GM23338 (cell line): ENCODE measurements around the gene FAM110A. TPM values are rescaled to one million over a fixed set of nuclear protein-coding genes. Genes with fewer than 3 reads are reported as not detected.

Experiments
- ATAC-seq: fragments of 200-7000 bp; cut with Tn5 transposase; 3 replicates; pipeline ENCODE4 v1.9.1; 2020
- DNase-seq: peaks from one replicate; pipeline ENCODE4 v3.0.0-alpha.2; 2015; ENCODE audit warnings: low spot score
- H2AFZ ChIP-seq: fragments of 200-600 bp; sonication (generic); 2 replicates; pipeline ENCODE4 v1.8.0; 2016; ENCODE audit warnings: antibody characterized with exemption, mild to moderate bottlenecking, moderate library complexity
- H3F3A ChIP-seq: fragments of 200-600 bp; sonication (generic); replicated peaks from 2 replicates; pipeline ENCODE4 v1.8.0; 2017; ENCODE audit warnings: antibody characterized with exemption, mixed run types, low read depth
- H3K27ac ChIP-seq: fragments of 200-600 bp; sonication (generic); 2 replicates; pipeline ENCODE4 v1.6.1; 2016; ENCODE audit warnings: low read depth
- H3K27me3 ChIP-seq: fragments of 200-600 bp; sonication (generic); 2 replicates; pipeline ENCODE4 v1.8.0; 2016; ENCODE audit warnings: mild to moderate bottlenecking, mixed run types, moderate library complexity; ENCODE audit not compliant: insufficient read depth
- H3K36me3 ChIP-seq: fragments of 200-600 bp; sonication (generic); 2 replicates; pipeline ENCODE4 v1.8.0; 2016; ENCODE audit warnings: mild to moderate bottlenecking; ENCODE audit not compliant: insufficient read depth
- H3K4me1 ChIP-seq: fragments of 200-600 bp; sonication (generic); 2 replicates; pipeline ENCODE4 v1.8.0; 2016; ENCODE audit warnings: mild to moderate bottlenecking, moderate library complexity; ENCODE audit not compliant: insufficient read depth
- H3K4me2 ChIP-seq: fragments of 200-600 bp; sonication (generic); 2 replicates; pipeline ENCODE4 v1.7.1; 2017; ENCODE audit warnings: mixed run types
- H3K4me3 ChIP-seq: fragments of 200-600 bp; sonication (generic); 2 replicates; pipeline ENCODE4 v1.6.1; 2016; ENCODE audit warnings: mixed run types
- H3K79me2 ChIP-seq: fragments of 200-600 bp; sonication (generic); replicated peaks from 2 replicates; pipeline ENCODE4 v1.8.0; 2017; ENCODE audit warnings: mild to moderate bottlenecking; ENCODE audit not compliant: insufficient read depth
- H3K9me2 ChIP-seq: fragments of 200-600 bp; sonication (generic); 2 replicates; pipeline ENCODE4 v1.8.0; 2017; ENCODE audit not compliant: insufficient read depth
- H4K20me1 ChIP-seq: fragments of 200-600 bp; sonication (generic); replicated peaks from 2 replicates; pipeline ENCODE4 v1.8.0; 2017; ENCODE audit warnings: mild to moderate bottlenecking; ENCODE audit not compliant: insufficient read depth
- H3K27ac Mint-ChIP-seq: 2 replicates; pipeline ENCODE4 v1.8.0; 2020; ENCODE audit warnings: inconsistent platforms, mild to moderate bottlenecking, moderate library complexity, mixed read lengths
- H3K27me3 Mint-ChIP-seq: 3 replicates; pipeline ENCODE4 v1.8.0; 2022; ENCODE audit warnings: low read depth, mild to moderate bottlenecking, moderate library complexity, mixed read lengths, inconsistent platforms; ENCODE audit not compliant: insufficient read depth, poor library complexity
- H3K36me3 Mint-ChIP-seq: 3 replicates; pipeline ENCODE4 v1.8.0; 2021; ENCODE audit warnings: low read depth, mild to moderate bottlenecking, inconsistent platforms, moderate library complexity, mixed read lengths
- H3K4me1 Mint-ChIP-seq: 3 replicates; pipeline ENCODE4 v1.8.0; 2020; ENCODE audit warnings: mild to moderate bottlenecking, inconsistent platforms, mixed read lengths
- H3K4me3 Mint-ChIP-seq: 3 replicates; pipeline ENCODE4 v1.8.0; 2021; ENCODE audit warnings: moderate library complexity, mild to moderate bottlenecking, inconsistent platforms, mixed read lengths
- H3K9me3 Mint-ChIP-seq: 3 replicates; pipeline ENCODE4 v1.8.0; 2020; ENCODE audit warnings: moderate library complexity, mild to moderate bottlenecking, inconsistent platforms, mixed read lengths
- CREB1 ChIP-seq: fragments of 250-450 bp; sonication (Bioruptor Pico); IDR thresholded peaks from 2 replicates; pipeline ENCODE4 v1.5.0; 2020; ENCODE audit warnings: low read depth, mild to moderate bottlenecking, moderate library complexity
- CTCF ChIP-seq, 2 experiments: fragments of 200-600 bp in 1 of 2; sonication (generic) in 1 of 2; conservative IDR thresholded peaks; 2 replicates each; pipeline versions ENCODE4 v1.5.1 to v1.6.1; 2016 to 2017; ENCODE audit warnings: antibody characterized with exemption in 2 of 2, low read depth in 2 of 2, mild to moderate bottlenecking in 2 of 2, moderate library complexity in 1 of 2
- STAT1 ChIP-seq: IDR thresholded peaks from one replicate; pipeline ENCODE4 v1.6.1; 2016; ENCODE audit warnings: antibody characterized with exemption; ENCODE audit not compliant: unreplicated experiment
- ZNF331 ChIP-seq: fragments of 250-450 bp; sonication (Bioruptor Pico); IDR thresholded peaks from 2 replicates; pipeline ENCODE4 v1.5.0; 2020; ENCODE audit warnings: low read depth, mild to moderate bottlenecking, moderate library complexity
- polyA plus RNA-seq: library from polyadenylated mRNA; unstranded; fragments of >200 nt; fragmentation: Nextera tagmentation; extraction: Ambion mirVana; gene quantifications from 2 replicates; pipeline ENCODE4 v1.2.1, GENCODE V29; 2016
- total RNA-seq: library from RNA; depleted of rRNA; stranded (reverse); fragments of >200 nt; shearing (Covaris generic); gene quantifications from 2 replicates; pipeline ENCODE4 v1.2.3, GENCODE V29; 2014
- TF ChIP-seq, protein P1 (sequence below): IDR thresholded peaks from one replicate; pipeline ENCODE4 v1.6.1; 2018; ENCODE audit warnings: antibody characterized with exemption; ENCODE audit not compliant: unreplicated experiment
- TF ChIP-seq, protein P2 (sequence below): fragments of 250-450 bp; sonication (Bioruptor Pico); IDR thresholded peaks from 2 replicates; pipeline ENCODE4 v1.5.0; 2020; ENCODE audit warnings: mild to moderate bottlenecking, moderate library complexity

FAM110A gene
- total and polyA plus RNA-seq, 2 experiments from 2014 or later, result 10.7 to 13.7 TPM

- DNase-seq (no peak), ATAC-seq (no peak)
- peaks cover 12% of the 10 kb centered on the region for H3K4me1 ChIP-seq
- no peak for TF ChIP-seq CTCF (conservative IDR thresholded peaks at IDR 0.05; ENCODE audit: low read depth in 2 of 2)
- no peak for TF ChIP-seq STAT1
- no peak for TF ChIP-seq ZNF331
- TF ChIP-seq, protein P1, sequence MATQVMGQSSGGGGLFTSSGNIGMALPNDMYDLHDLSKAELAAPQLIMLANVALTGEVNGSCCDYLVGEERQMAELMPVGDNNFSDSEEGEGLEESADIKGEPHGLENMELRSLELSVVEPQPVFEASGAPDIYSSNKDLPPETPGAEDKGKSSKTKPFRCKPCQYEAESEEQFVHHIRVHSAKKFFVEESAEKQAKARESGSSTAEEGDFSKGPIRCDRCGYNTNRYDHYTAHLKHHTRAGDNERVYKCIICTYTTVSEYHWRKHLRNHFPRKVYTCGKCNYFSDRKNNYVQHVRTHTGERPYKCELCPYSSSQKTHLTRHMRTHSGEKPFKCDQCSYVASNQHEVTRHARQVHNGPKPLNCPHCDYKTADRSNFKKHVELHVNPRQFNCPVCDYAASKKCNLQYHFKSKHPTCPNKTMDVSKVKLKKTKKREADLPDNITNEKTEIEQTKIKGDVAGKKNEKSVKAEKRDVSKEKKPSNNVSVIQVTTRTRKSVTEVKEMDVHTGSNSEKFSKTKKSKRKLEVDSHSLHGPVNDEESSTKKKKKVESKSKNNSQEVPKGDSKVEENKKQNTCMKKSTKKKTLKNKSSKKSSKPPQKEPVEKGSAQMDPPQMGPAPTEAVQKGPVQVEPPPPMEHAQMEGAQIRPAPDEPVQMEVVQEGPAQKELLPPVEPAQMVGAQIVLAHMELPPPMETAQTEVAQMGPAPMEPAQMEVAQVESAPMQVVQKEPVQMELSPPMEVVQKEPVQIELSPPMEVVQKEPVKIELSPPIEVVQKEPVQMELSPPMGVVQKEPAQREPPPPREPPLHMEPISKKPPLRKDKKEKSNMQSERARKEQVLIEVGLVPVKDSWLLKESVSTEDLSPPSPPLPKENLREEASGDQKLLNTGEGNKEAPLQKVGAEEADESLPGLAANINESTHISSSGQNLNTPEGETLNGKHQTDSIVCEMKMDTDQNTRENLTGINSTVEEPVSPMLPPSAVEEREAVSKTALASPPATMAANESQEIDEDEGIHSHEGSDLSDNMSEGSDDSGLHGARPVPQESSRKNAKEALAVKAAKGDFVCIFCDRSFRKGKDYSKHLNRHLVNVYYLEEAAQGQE, result no peak
- no peaks in the 10 kb centered on the region for H3K36me3 ChIP-seq
- H2AFZ ChIP-seq, result no peak overlapping the region
- H3K9me2 ChIP-seq, result no peaks in the 10 kb centered on the region
- Mint-ChIP-seq H3K4me1 (peaks cover 9% of the 10 kb centered on the region), H3K27ac (no peak overlapping the region), H3K36me3 (no peaks in the 10 kb centered on the region; the same call in 2 of the 3 replicates), H3K27me3 (peaks cover 12% of the 10 kb centered on the region), H3K4me3 (no peak overlapping the region), H3K9me3 (no peaks in the 10 kb centered on the region)
- H3K4me2 ChIP-seq, result no peak overlapping the region
- H4K20me1 ChIP-seq, result no peaks in the 10 kb centered on the region
- H3K27me3 ChIP-seq, result peaks cover 12% of the 10 kb centered on the region
- H3K27ac ChIP-seq, result no peak overlapping the region
- no peaks in the 10 kb centered on the region for H3F3A ChIP-seq
- no peak overlapping the region for H3K4me3 ChIP-seq
- no peaks in the 10 kb centered on the region for H3K79me2 ChIP-seq
Observed at GRCh38 chr20:830011-830521, 3.4 kb upstream of the FAM110A start.

DNA sequence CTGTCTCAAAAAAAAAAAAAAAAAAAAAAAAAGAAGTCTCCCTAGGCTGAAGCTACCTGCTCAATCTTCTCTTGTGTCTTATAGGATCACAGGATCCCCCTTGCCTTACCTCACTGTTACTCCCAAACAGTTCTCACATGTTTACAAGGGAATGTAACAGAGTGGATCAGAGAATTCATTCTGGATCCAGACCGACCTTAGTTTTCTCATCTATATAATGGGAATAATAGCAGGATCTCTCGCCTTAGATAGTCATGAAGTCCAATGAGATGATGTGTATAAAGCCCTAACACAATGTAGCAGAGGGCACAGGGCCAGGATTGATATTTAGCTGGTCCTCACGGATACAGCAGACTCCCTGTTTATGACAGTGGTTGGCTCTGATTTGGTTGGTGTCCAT, 2.3 kb upstream of the FAM110A start:
- DNase-seq (no peak), ATAC-seq (no peak)
- H2AFZ ChIP-seq, result no peak overlapping the region
- H3K4me2 ChIP-seq, result no peak overlapping the region
- H3K9me3 Mint-ChIP-seq, result no peaks in the 10 kb centered on the region
- peaks cover 12% of the 10 kb centered on the region for H3K4me1 ChIP-seq
- H3K9me2 ChIP-seq, result no peaks in the 10 kb centered on the region
- no peak overlapping the region for H3K4me3 ChIP-seq
- no peaks in the 10 kb centered on the region for H4K20me1 ChIP-seq
- H3K79me2 ChIP-seq, result no peaks in the 10 kb centered on the region
- H3K27ac ChIP-seq, result no peak overlapping the region
- no peaks in the 10 kb centered on the region; the same call in 2 of the 3 replicates for H3K36me3 Mint-ChIP-seq
- no peak overlapping the region for H3K4me3 Mint-ChIP-seq
- H3K4me1 Mint-ChIP-seq, result peaks cover 7% of the 10 kb centered on the region
- no peaks in the 10 kb centered on the region for H3F3A ChIP-seq
- H3K27ac Mint-ChIP-seq, result no peak overlapping the region
- peaks cover 16% of the 10 kb centered on the region for H3K27me3 ChIP-seq
- H3K36me3 ChIP-seq, result no peaks in the 10 kb centered on the region
- peaks cover 15% of the 10 kb centered on the region for H3K27me3 Mint-ChIP-seq
- TF ChIP-seq, protein P2, sequence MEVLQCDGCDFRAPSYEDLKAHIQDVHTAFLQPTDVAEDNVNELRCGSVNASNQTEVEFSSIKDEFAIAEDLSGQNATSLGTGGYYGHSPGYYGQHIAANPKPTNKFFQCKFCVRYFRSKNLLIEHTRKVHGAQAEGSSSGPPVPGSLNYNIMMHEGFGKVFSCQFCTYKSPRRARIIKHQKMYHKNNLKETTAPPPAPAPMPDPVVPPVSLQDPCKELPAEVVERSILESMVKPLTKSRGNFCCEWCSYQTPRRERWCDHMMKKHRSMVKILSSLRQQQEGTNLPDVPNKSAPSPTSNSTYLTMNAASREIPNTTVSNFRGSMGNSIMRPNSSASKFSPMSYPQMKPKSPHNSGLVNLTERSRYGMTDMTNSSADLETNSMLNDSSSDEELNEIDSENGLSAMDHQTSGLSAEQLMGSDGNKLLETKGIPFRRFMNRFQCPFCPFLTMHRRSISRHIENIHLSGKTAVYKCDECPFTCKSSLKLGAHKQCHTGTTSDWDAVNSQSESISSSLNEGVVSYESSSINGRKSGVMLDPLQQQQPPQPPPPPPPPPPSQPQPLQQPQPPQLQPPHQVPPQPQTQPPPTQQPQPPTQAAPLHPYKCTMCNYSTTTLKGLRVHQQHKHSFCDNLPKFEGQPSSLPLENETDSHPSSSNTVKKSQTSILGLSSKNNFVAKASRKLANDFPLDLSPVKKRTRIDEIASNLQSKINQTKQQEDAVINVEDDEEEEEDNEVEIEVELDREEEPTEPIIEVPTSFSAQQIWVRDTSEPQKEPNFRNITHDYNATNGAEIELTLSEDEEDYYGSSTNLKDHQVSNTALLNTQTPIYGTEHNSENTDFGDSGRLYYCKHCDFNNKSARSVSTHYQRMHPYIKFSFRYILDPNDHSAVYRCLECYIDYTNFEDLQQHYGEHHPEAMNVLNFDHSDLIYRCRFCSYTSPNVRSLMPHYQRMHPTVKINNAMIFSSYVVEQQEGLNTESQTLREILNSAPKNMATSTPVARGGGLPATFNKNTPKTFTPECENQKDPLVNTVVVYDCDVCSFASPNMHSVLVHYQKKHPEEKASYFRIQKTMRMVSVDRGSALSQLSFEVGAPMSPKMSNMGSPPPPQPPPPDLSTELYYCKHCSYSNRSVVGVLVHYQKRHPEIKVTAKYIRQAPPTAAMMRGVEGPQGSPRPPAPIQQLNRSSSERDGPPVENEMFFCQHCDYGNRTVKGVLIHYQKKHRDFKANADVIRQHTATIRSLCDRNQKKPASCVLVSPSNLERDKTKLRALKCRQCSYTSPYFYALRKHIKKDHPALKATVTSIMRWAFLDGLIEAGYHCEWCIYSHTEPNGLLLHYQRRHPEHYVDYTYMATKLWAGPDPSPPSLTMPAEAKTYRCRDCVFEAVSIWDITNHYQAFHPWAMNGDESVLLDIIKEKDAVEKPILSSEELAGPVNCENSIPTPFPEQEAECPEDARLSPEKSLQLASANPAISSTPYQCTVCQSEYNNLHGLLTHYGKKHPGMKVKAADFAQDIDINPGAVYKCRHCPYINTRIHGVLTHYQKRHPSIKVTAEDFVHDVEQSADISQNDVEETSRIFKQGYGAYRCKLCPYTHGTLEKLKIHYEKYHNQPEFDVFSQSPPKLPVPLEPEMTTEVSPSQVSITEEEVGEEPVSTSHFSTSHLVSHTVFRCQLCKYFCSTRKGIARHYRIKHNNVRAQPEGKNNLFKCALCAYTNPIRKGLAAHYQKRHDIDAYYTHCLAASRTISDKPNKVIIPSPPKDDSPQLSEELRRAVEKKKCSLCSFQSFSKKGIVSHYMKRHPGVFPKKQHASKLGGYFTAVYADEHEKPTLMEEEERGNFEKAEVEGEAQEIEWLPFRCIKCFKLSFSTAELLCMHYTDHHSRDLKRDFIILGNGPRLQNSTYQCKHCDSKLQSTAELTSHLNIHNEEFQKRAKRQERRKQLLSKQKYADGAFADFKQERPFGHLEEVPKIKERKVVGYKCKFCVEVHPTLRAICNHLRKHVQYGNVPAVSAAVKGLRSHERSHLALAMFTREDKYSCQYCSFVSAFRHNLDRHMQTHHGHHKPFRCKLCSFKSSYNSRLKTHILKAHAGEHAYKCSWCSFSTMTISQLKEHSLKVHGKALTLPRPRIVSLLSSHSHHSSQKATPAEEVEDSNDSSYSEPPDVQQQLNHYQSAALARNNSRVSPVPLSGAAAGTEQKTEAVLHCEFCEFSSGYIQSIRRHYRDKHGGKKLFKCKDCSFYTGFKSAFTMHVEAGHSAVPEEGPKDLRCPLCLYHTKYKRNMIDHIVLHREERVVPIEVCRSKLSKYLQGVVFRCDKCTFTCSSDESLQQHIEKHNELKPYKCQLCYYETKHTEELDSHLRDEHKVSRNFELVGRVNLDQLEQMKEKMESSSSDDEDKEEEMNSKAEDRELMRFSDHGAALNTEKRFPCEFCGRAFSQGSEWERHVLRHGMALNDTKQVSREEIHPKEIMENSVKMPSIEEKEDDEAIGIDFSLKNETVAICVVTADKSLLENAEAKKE (CRISPR knock-in tag), result no peak
- no peak for TF ChIP-seq CREB1 (CRISPR knock-in tag)
- TF ChIP-seq, protein P1, result no peak
